C4-2B (cell line): ENCODE data around the gene RAB36.

Source experiments
- CTCF ChIP-seq: fragments of 450-650 bp; conservative IDR thresholded peaks from 2 replicates; pipeline ENCODE4 v1.5.1; 2017; ENCODE audit warnings: mild to moderate bottlenecking
- ZFX ChIP-seq: fragments of 450-650 bp; IDR thresholded peaks from 2 replicates; pipeline ENCODE4 v1.6.1; 2017

GRCh38 chr22:23199159-23199558 is 53.9 kb downstream of the RAB36 start:
- TF ChIP-seq CTCF (no peak), ZFX (no peak)
